GM13976 (cell line): ENCODE results near the gene MAPK1IP1L.

ENCODE experiments used
- DNase-seq: peaks from one replicate; pipeline ENCODE4 v3.0.0; 2012; ENCODE audit warnings: low spot score
- in situ Hi-C: fragments of 300-500 bp; cut with MboI; formaldehyde crosslinking; loops from one replicate; pipeline ENCODE4 v1.12.0; 2022; ENCODE audit warnings: low sequenced_read_pairs, mixed read lengths, inconsistent platforms; ENCODE audit not compliant: unreplicated experiment
- TF ChIP-seq, protein P1 (sequence below): IDR thresholded peaks from 2 replicates; pipeline ENCODE4 v1.5.1; 2012; ENCODE audit warnings: borderline replicate concordance, mild to moderate bottlenecking; ENCODE audit not compliant: insufficient read depth; ENCODE audit errors: extremely low read depth, missing control alignments, control extremely low read depth

Gene MAPK1IP1L

DNA sequence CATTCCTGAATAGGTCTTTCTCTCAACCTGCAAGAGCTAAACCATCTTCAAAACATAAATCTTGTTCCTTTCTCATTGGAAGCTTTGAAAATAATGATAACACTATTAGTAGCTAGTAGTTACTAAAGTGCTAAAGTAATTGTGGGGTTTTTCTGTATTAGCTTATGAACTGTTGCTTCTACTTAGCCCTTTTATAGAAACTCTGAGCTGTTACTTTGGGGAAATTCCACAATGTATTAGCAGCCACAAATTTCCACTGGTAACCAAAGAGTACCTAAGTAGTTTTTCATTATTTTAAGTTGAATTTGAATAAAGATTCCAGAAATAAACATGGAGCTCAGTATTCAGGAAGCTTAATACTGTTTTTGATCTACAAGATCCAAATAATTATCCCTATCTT is 6.4 kb upstream of the MAPK1IP1L start:
- TF ChIP-seq, protein P1, sequence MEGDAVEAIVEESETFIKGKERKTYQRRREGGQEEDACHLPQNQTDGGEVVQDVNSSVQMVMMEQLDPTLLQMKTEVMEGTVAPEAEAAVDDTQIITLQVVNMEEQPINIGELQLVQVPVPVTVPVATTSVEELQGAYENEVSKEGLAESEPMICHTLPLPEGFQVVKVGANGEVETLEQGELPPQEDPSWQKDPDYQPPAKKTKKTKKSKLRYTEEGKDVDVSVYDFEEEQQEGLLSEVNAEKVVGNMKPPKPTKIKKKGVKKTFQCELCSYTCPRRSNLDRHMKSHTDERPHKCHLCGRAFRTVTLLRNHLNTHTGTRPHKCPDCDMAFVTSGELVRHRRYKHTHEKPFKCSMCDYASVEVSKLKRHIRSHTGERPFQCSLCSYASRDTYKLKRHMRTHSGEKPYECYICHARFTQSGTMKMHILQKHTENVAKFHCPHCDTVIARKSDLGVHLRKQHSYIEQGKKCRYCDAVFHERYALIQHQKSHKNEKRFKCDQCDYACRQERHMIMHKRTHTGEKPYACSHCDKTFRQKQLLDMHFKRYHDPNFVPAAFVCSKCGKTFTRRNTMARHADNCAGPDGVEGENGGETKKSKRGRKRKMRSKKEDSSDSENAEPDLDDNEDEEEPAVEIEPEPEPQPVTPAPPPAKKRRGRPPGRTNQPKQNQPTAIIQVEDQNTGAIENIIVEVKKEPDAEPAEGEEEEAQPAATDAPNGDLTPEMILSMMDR: no peak
- in situ Hi-C loops: no loop called here
- DNase-seq: peak; percentile 31

GRCh38 chr14:55047301-55048053 is 4.0 kb upstream of the MAPK1IP1L start:
- in situ Hi-C loops: no loop called here
- TF ChIP-seq, protein P1: no peak
- no peak for DNase-seq

DNA sequence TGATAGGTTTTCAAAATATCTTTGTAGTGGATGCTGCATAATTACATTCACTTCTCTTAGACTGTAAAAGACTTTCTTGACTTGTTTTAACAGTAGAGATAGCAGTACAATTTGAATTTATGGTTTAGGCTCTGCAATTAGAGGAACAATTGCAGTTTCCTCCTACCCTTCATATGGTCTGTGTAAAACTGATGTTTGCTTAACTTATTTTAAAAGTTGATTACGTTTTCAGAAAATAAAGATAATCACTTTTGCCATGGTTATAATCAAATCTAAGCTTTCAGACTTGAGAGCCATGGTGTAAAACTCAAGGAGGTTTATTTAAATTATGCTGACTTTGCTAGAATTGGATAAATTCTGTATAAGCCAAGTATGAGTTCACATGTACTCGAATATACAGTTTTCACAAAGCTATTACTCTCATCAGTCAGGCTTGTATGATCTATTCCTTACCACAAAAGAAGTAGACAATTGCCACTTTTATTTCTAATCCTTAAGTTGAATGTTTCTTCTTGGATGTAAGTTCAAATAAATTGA is 2.5 kb upstream of the MAPK1IP1L start:
- TF ChIP-seq, protein P1: no peak
- in situ Hi-C loops: no loop called here
- no peak for DNase-seq

DNA sequence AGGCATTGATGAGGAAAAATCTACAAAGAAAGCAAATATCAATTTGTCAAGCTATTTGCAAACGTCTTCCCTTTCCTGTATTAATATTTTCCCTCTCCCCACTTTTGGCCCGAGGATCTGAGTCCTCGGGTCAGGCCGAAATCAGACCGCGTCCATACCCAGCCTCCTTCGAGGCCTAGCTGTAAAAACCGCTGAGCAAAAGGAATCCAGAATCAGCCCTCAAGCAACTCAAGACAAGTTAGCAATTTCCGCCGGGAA is 353 bp upstream of the MAPK1IP1L start:
- no peak for DNase-seq
- in situ Hi-C loops: no loop called here
- TF ChIP-seq, protein P1: no peak

GRCh38 chr14:55052269-55052930 is 953 bp downstream of the MAPK1IP1L start:
- in situ Hi-C loops: no loop called here
- peak; percentile 32 for DNase-seq
- TF ChIP-seq, protein P1: no peak

DNA sequence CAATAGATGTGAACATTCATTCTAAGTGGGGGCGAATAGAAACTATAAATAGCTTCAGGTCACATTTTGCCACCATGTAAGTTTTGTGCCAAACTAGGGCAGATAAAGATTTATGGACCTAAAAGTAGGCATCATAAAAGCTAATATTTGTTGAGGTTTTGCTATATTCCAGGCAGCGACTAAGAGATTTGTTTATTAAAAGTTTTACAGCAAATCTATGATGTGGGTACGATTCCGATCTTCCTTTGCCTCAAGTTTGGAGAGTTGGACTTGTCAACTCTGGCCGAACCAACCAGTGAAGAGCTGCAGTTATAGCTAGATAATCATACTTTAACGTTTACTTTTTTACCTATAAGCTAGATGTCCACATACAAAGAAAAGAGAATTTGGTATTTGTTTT is 1.6 kb downstream of the MAPK1IP1L start:
- in situ Hi-C loops: no loop called here
- TF ChIP-seq, protein P1: no peak
- DNase-seq: no peak
